Smooth muscle cell (in vitro differentiated cells): Measurements from ENCODE around the gene CDH18. TPM values are rescaled to one million over a fixed set of nuclear protein-coding genes. Genes with fewer than 3 reads are reported as not detected.

ENCODE experiments used
- DNase-seq: peaks from one replicate; lab custom pipeline; 2025; ENCODE audit not compliant: unreplicated experiment; lab: John Stamatoyannopoulos, UW
- H2AFZ ChIP-seq: fragments of 200-600 bp; sonication (generic); 2 replicates; pipeline ENCODE4 v1.6.0; 2016; ENCODE audit warnings: antibody characterized with exemption, low read depth, mild to moderate bottlenecking
- H3F3A ChIP-seq: fragments of 200-600 bp; sonication (generic); 2 replicates; pipeline ENCODE4 v1.6.0; 2017; ENCODE audit warnings: antibody characterized with exemption, low read depth
- H3K27ac ChIP-seq: fragments of 200-600 bp; sonication (generic); 2 replicates; pipeline ENCODE4 v1.5.1; 2016; ENCODE audit warnings: low read depth, mild to moderate bottlenecking
- H3K27me3 ChIP-seq: fragments of 200-600 bp; sonication (generic); 2 replicates; pipeline ENCODE4 v1.6.1; 2016; ENCODE audit warnings: low read depth, mild to moderate bottlenecking
- H3K36me3 ChIP-seq: fragments of 200-600 bp; sonication (generic); 2 replicates; pipeline ENCODE4 v1.5.1; 2016; ENCODE audit warnings: low read depth
- H3K4me1 ChIP-seq: fragments of 200-600 bp; sonication (generic); 2 replicates; pipeline ENCODE4 v1.5.1; 2016; ENCODE audit warnings: low read depth
- H3K4me2 ChIP-seq: fragments of 200-600 bp; sonication (generic); 2 replicates; pipeline ENCODE4 v1.6.0; 2016; ENCODE audit warnings: mild to moderate bottlenecking
- H3K4me3 ChIP-seq: fragments of 200-600 bp; sonication (generic); 2 replicates; pipeline ENCODE4 v1.5.1; 2016; ENCODE audit warnings: mild to moderate bottlenecking
- H3K79me2 ChIP-seq: fragments of 200-600 bp; sonication (generic); 2 replicates; pipeline ENCODE4 v1.6.0; 2016; ENCODE audit warnings: low read depth, mild to moderate bottlenecking
- H3K9ac ChIP-seq: fragments of 200-600 bp; sonication (generic); 2 replicates; pipeline ENCODE4 v1.6.0; 2016; ENCODE audit warnings: low read depth
- H3K9me3 ChIP-seq: fragments of 200-600 bp; sonication (generic); replicated peaks from 2 replicates; pipeline ENCODE4 v1.5.1; 2016; ENCODE audit warnings: low read depth
- H4K20me1 ChIP-seq: fragments of 200-600 bp; sonication (generic); 2 replicates; pipeline ENCODE4 v1.6.0; 2016; ENCODE audit warnings: low read depth
- CTCF ChIP-seq: fragments of 200-600 bp; sonication (generic); IDR thresholded peaks from 2 replicates; pipeline ENCODE4 v1.5.1; 2017; ENCODE audit warnings: borderline replicate concordance, mild to moderate bottlenecking, antibody characterized with exemption; ENCODE audit not compliant: insufficient read depth, poor library complexity, severe bottlenecking
- WGBS: methylation state at CpG from one replicate; pipeline ENCODE4 v1.1.7; 2016; ENCODE audit warnings: low lambda C conversion rate; 5-methylcytosine and 5-hydroxymethylcytosine counted together
- polyA plus RNA-seq: library from polyadenylated mRNA; unstranded; fragments of >200 nt; fragmentation: Nextera tagmentation; extraction: Ambion mirVana; gene quantifications from 2 replicates; pipeline ENCODE4 v1.2.1, GENCODE V29; 2016
- total RNA-seq: library from RNA; depleted of rRNA; stranded (reverse); fragments of >200 nt; gene quantifications from 2 replicates; pipeline ENCODE4 v1.2.3, GENCODE V29; 2014

Gene CDH18
- total and polyA plus RNA-seq, 2 experiments from 2014 or later: 0.13 TPM; not detected in 1

GRCh38 chr5:19616701-19617215 is 371.2 kb downstream of the CDH18 start:
- no peaks in the 10 kb centered on the region for H3F3A ChIP-seq
- no peaks in the 10 kb centered on the region for H3K79me2 ChIP-seq
- H2AFZ ChIP-seq: no peak overlapping the region
- no peak overlapping the region for H3K27ac ChIP-seq
- no peaks in the 10 kb centered on the region for H4K20me1 ChIP-seq
- WGBS: 76% methylated on average over 4 of the region's 4 CpGs
- no peaks in the 10 kb centered on the region for H3K27me3 ChIP-seq
- no peak for DNase-seq
- no peak overlapping the region for H3K4me3 ChIP-seq
- no peak overlapping the region for H3K4me2 ChIP-seq
- no peak overlapping the region for H3K9ac ChIP-seq
- no peaks in the 10 kb centered on the region for H3K4me1 ChIP-seq
- no peaks in the 10 kb centered on the region for H3K9me3 ChIP-seq
- TF ChIP-seq CTCF: no peak
- H3K36me3 ChIP-seq: no peaks in the 10 kb centered on the region

- no peaks in the 10 kb centered on the region for H3K36me3 ChIP-seq
- H3K4me3 ChIP-seq: no peak overlapping the region
- H3K9me3 ChIP-seq: no peaks in the 10 kb centered on the region
- no peaks in the 10 kb centered on the region for H4K20me1 ChIP-seq
- TF ChIP-seq CTCF: no peak
- no peaks in the 10 kb centered on the region for H3K27me3 ChIP-seq
- DNase-seq: no peak
- H3K79me2 ChIP-seq: no peaks in the 10 kb centered on the region
- no peaks in the 10 kb centered on the region for H3F3A ChIP-seq
- WGBS: 86% methylated on average over 1 of the region's 1 CpG
- H3K4me2 ChIP-seq: no peak overlapping the region
- no peaks in the 10 kb centered on the region for H3K4me1 ChIP-seq
- H3K9ac ChIP-seq: no peak overlapping the region
- peak overlapping the region; percentile 41 for H2AFZ ChIP-seq
- H3K27ac ChIP-seq: no peak overlapping the region
Measured at GRCh38 chr5:19615661-19616060, 372.3 kb downstream of the CDH18 start.

- no peak for DNase-seq
- 77% methylated on average over 4 of the region's 4 CpGs for WGBS
- H3K9ac ChIP-seq: no peak overlapping the region
- H3K4me1 ChIP-seq: no peaks in the 10 kb centered on the region
- TF ChIP-seq CTCF: no peak
- no peak overlapping the region for H3K4me2 ChIP-seq
- no peak overlapping the region for H3K4me3 ChIP-seq
- H4K20me1 ChIP-seq: no peaks in the 10 kb centered on the region
- H3F3A ChIP-seq: no peaks in the 10 kb centered on the region
- H3K9me3 ChIP-seq: no peaks in the 10 kb centered on the region
- H2AFZ ChIP-seq: peak overlapping the region; percentile 41
- no peaks in the 10 kb centered on the region for H3K79me2 ChIP-seq
- H3K27ac ChIP-seq: no peak overlapping the region
- no peaks in the 10 kb centered on the region for H3K27me3 ChIP-seq
- H3K36me3 ChIP-seq: no peaks in the 10 kb centered on the region
Measured at GRCh38 chr5:19615071-19615470, 372.9 kb downstream of the CDH18 start.

GRCh38 chr5:19608444-19609002 is 379.5 kb downstream of the CDH18 start:
- Histone ChIP-seq H3K9ac (no peak overlapping the region), H4K20me1 (no peaks in the 10 kb centered on the region)
- peak; percentile 36 for TF ChIP-seq CTCF

More at GRCh38 chr5:19608444-19609002, 379.5 kb downstream of the CDH18 start:
- Histone ChIP-seq H3F3A (no peaks in the 10 kb centered on the region), H3K79me2 (no peaks in the 10 kb centered on the region), H3K27ac (no peak overlapping the region), H3K9me3 (no peaks in the 10 kb centered on the region), H3K4me1 (no peaks in the 10 kb centered on the region), H3K27me3 (no peaks in the 10 kb centered on the region), H3K4me2 (no peak overlapping the region), H3K4me3 (no peak overlapping the region), H3K36me3 (no peaks in the 10 kb centered on the region), H2AFZ (no peak overlapping the region)
- no peak for DNase-seq
- WGBS: 62% methylated on average over 1 of the region's 1 CpG
